Testis (tissue), 3 donors: Measurements from ENCODE around the gene SIM1. TPM values are rescaled to one million over a fixed set of nuclear protein-coding genes. Genes with fewer than 3 reads are reported as not detected.

Experiments
- DNase-seq: peaks from one replicate; pipeline ENCODE4 v3.0.0-alpha.2; 2019
- H3K27ac ChIP-seq, 2 donors: fragments of 200-600 bp; sonication (generic); one replicate each; pipeline ENCODE4 v1.5.1; 2019
- H3K27me3 ChIP-seq: fragments of 200-600 bp; sonication (generic); one replicate; pipeline ENCODE4 v1.5.1; 2019
- H3K36me3 ChIP-seq: fragments of 200-600 bp; sonication (generic); one replicate; pipeline ENCODE4 v1.5.1; 2017; ENCODE audit warnings: low read depth; ENCODE audit errors: missing control alignments
- H3K4me1 ChIP-seq: fragments of 200-600 bp; sonication (generic); one replicate; pipeline ENCODE4 v1.5.1; 2019
- H3K4me3 ChIP-seq, 2 donors: fragments of 200-600 bp; sonication (generic); one replicate each; pipeline ENCODE4 v1.5.1; 2017 to 2019
- H3K9me3 ChIP-seq: fragments of 200-600 bp; sonication (generic); one replicate; pipeline ENCODE4 v1.5.1; 2017
- POLR2A ChIP-seq: fragments of 450-650 bp; IDR thresholded peaks from one replicate; pipeline ENCODE4 v1.6.1; 2017; ENCODE audit warnings: antibody characterized with exemption, mild to moderate bottlenecking, moderate library complexity
- WGBS, 2 donors: methylation state at CpG; one replicate each; pipeline ENCODE4 v1.1.5; 2018; 5-methylcytosine and 5-hydroxymethylcytosine counted together
- intact Hi-C: fragments of 100-400 bp; cut with DNase I; formaldehyde crosslinking; loops from one replicate; pipeline ENCODE4 v1.15.1; 2023; ENCODE audit warnings: low total_unique reads
- polyA plus RNA-seq: library from polyadenylated mRNA; stranded (reverse); fragments of 350-450 nt; fragmentation: Illumina TruSeq; extraction: RNeasy Lipid Tissue Mini Kit (QIAGEN cat#74804); gene quantifications from one replicate; pipeline ENCODE4 v1.2.3, GENCODE V29; 2014; ENCODE audit warnings: low read depth, low replicate concordance; ENCODE audit not compliant: insufficient read depth
- total RNA-seq, 2 donors: library from RNA; depleted of rRNA; stranded (reverse); fragments of >200 nt; gene quantifications; one replicate each; pipeline ENCODE4 v1.2.3, GENCODE V29; 2016
- TF ChIP-seq, protein P1 (sequence below), 3 experiments: fragments of 450-650 bp in 2 of 3; fragments of 200-600 bp in 1 of 3; sonication (generic) in 1 of 3; IDR thresholded peaks; one replicate each; pipeline ENCODE4 v1.5.1; 2016 to 2019; ENCODE audit warnings: antibody characterized with exemption in 3 of 3, mild to moderate bottlenecking in 2 of 3, moderate library complexity in 1 of 3

The SIM1 gene
- total and polyA plus RNA-seq, 3 donors from 2014 or later = 0.43 to 1.5 (median 0.88) TPM

DNA sequence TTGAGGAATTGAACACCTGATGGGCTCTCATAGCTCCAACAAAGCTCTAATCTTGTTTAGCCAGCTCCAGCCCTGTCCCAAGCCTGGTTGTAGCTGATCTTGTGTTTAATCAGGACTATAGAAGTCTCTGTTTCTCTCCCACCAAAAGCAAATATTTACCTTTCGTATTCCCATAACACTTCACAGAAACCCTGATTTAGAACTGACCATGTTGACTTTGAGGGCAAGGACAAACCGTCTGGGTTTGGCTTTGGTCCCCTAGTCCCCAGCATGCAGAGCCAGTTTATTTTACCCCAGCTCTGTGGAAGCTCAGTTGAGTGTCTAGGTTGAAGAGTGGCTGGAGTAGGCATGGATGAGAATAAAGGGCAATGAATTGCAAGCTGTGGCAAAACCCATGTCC, 18.0 kb upstream of the SIM1 start:
- WGBS, 2 donors = 74 to 83% methylated on average over 2 of the region's 2 CpGs

DNA sequence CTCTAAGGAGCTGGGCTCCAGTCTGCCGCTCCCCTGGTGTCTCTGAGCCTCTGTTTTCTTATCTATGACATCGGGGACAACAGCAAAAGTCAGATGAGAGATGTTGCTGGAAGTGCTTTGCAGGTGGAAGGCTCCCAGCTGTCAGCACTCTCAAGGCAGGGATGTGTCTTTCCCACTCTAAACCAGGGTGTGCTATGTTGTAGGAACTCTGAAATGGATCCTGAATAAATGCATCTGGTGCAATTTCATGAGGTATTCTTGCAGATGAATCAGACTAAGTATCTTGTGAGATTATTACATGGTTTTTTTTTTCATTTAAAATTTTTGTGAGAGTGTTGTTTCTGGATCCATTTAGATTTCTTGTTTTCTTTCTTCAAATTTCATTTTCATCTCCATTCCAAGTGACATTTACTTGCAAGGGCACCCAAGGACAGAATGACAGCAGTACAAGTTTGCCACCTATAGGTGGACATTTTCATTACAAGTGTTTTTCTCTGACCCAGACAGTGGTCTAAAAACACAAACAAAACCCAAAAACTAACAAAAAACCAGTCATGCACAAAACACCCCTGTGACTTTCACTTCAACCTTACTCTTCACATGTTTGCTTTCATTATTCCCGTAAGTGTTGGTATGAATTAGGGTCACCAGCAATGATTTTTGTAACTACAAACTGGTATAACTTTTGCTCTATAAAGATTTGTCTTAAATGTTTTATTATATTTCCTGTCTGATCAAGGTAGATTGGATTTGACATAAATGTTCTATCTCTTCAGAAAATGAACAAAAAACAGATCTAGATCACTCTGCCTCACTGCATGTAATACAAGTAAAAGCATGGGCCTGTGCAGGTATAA, 14.7 kb upstream of the SIM1 start:
- no peaks in the 10 kb centered on the region for H3K4me1 ChIP-seq
- intact Hi-C loops = no loop called here
- H3K27ac ChIP-seq = no peak overlapping the region
- H3K9me3 ChIP-seq = no peaks in the 10 kb centered on the region
- no peak for DNase-seq
- TF ChIP-seq, protein P1, sequence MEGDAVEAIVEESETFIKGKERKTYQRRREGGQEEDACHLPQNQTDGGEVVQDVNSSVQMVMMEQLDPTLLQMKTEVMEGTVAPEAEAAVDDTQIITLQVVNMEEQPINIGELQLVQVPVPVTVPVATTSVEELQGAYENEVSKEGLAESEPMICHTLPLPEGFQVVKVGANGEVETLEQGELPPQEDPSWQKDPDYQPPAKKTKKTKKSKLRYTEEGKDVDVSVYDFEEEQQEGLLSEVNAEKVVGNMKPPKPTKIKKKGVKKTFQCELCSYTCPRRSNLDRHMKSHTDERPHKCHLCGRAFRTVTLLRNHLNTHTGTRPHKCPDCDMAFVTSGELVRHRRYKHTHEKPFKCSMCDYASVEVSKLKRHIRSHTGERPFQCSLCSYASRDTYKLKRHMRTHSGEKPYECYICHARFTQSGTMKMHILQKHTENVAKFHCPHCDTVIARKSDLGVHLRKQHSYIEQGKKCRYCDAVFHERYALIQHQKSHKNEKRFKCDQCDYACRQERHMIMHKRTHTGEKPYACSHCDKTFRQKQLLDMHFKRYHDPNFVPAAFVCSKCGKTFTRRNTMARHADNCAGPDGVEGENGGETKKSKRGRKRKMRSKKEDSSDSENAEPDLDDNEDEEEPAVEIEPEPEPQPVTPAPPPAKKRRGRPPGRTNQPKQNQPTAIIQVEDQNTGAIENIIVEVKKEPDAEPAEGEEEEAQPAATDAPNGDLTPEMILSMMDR (IDR thresholded peaks at IDR 0.05) = peak; percentile 31 to 60 (median 56)
- TF ChIP-seq POLR2A = no peak
- no peaks in the 10 kb centered on the region for H3K27me3 ChIP-seq
- WGBS, 2 donors = 71 to 75% methylated on average over 3 of the region's 3 CpGs
- no peak overlapping the region for H3K4me3 ChIP-seq
- no peaks in the 10 kb centered on the region for H3K36me3 ChIP-seq

More for the DNA sequence above, 18.0 kb upstream of the SIM1 start:
- Histone ChIP-seq H3K27ac (no peak overlapping the region), H3K9me3 (no peaks in the 10 kb centered on the region), H3K27me3 (no peaks in the 10 kb centered on the region), H3K4me1 (no peaks in the 10 kb centered on the region), H3K4me3 (no peak overlapping the region), H3K36me3 (no peaks in the 10 kb centered on the region)
- intact Hi-C loops = no loop called here
- DNase-seq = no peak
- TF ChIP-seq, protein P1 (IDR thresholded peaks at IDR 0.05) = no peak
- TF ChIP-seq POLR2A = no peak

DNA sequence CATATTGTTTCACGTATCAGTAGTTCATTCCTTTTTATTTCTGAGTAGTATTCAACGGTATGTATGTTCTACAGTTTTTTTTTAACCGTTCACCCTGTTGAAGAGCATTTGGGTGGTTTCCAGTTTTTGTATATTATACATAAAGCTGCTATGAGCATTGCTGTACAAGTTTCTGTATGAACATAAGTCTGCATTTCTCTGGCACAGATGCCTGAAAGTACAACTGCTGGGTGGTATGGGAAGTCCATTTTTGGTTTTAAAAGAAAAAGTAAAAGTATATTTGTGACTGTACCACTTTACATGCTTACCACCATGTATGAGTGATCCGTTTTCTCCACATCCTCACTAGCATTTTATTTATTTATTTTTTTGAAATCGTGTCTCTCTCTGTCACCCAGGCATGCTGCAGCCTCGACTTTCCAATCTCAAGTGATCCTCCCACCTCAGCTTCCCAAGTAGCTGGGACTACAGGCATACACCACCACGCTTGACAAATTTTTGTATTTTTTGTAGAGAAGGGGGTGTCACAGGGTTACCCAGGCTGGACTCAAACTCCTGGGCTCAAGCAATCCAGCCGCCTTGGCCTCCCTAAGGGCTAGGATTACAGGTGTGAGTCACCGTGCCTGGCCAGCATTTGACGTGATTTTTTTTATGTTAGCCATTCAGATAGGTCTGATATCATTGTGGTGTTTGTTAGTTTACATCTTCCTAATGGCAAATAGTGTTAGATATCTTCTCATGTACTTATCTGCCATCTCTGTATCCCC, 11.0 kb upstream of the SIM1 start:
- no peak for DNase-seq
- WGBS, 2 donors = 88% methylated on average over 10 of the region's 10 CpGs

DNA sequence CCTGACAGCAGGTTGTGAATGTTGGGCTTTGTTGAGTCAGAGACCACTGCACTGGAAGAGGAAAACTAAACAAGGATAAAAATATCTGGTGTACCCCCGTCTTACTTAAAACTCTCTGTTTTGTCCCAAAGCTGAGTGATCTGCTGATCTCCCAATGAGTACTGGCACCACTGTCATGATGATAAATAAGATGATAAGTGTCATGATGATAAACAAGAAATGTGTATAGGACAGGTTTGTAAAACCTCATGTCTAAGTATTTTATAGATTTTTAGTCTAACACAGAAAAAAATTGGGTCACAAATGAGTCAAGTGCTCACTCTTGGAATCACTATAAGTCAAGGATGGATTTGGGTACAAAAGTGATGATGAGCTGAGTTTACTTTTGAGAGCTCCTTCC, 8.5 kb upstream of the SIM1 start:
- no peak overlapping the region for H3K4me3 ChIP-seq
- H3K4me1 ChIP-seq = no peaks in the 10 kb centered on the region
- no peak overlapping the region for H3K27ac ChIP-seq
- 65 to 82% methylated on average over 1 of the region's 1 CpG for WGBS, 2 donors
- H3K9me3 ChIP-seq = no peaks in the 10 kb centered on the region
- intact Hi-C loops = no loop called here
- TF ChIP-seq POLR2A = no peak
- H3K27me3 ChIP-seq = no peaks in the 10 kb centered on the region
- H3K36me3 ChIP-seq = no peaks in the 10 kb centered on the region
- no peak for DNase-seq

More for the DNA sequence above, 11.0 kb upstream of the SIM1 start:
- Histone ChIP-seq H3K27me3 (no peaks in the 10 kb centered on the region), H3K36me3 (no peaks in the 10 kb centered on the region), H3K4me3 (no peak overlapping the region), H3K9me3 (no peaks in the 10 kb centered on the region), H3K4me1 (no peaks in the 10 kb centered on the region), H3K27ac (no peak overlapping the region)
- intact Hi-C loops = no loop called here
- TF ChIP-seq, protein P1 (IDR thresholded peaks at IDR 0.05) = no peak
- TF ChIP-seq POLR2A = no peak

DNA sequence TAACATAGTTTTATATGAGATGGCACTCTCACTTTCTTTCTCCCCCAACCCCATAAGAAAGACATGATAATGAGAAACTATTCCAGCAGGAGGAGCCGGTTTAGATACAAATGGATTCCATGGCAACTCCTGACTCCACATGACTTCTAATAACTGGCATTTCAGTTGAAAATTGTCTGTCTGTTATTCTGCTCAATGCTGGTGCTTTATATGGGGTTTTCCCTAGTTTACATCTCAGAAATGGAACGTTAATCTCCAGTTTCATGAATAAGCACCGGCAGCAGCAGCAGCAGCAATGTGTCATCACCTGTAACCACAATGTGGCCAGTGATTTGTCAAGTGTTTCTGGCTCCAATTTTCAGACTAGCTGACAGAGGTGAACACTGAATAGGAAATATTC, 8.0 kb upstream of the SIM1 start:
- Histone ChIP-seq H3K36me3 (no peaks in the 10 kb centered on the region), H3K27ac (no peak overlapping the region), H3K4me1 (no peaks in the 10 kb centered on the region), H3K9me3 (no peaks in the 10 kb centered on the region), H3K4me3 (no peak overlapping the region), H3K27me3 (no peaks in the 10 kb centered on the region)
- no peak for TF ChIP-seq POLR2A
- TF ChIP-seq, protein P1 (IDR thresholded peaks at IDR 0.05) = no peak
- 31 to 45% methylated on average over 3 of the region's 3 CpGs for WGBS, 2 donors
- no peak for DNase-seq
- intact Hi-C loops = no loop called here
